HFFc6 (cell line): ENCODE results near the gene CAPN13. TPM values are rescaled to one million over a fixed set of nuclear protein-coding genes. Genes with fewer than 3 reads are reported as not detected.

ENCODE experiments used
- DNase-seq: peaks from one replicate; pipeline ENCODE4 v3.0.0-alpha.2; 2018
- H3K27ac Mint-ChIP-seq: 2 replicates; pipeline ENCODE4 v1.8.0; 2020; ENCODE audit warnings: mild to moderate bottlenecking, mixed read lengths
- H3K27me3 Mint-ChIP-seq: 2 replicates; pipeline ENCODE4 v1.8.0; 2021; ENCODE audit warnings: mild to moderate bottlenecking, moderate library complexity, mixed read lengths; ENCODE audit not compliant: insufficient read depth
- H3K36me3 Mint-ChIP-seq: 2 replicates; pipeline ENCODE4 v1.8.0; 2021; ENCODE audit warnings: low read depth, mixed read lengths
- H3K4me1 Mint-ChIP-seq: 2 replicates; pipeline ENCODE4 v1.8.0; 2020; ENCODE audit warnings: low read depth, mixed read lengths
- H3K4me3 Mint-ChIP-seq: 2 replicates; pipeline ENCODE4 v1.8.0; 2020; ENCODE audit warnings: mild to moderate bottlenecking, moderate library complexity, mixed read lengths
- H3K9me3 Mint-ChIP-seq: 2 replicates; pipeline ENCODE4 v1.8.0; 2020; ENCODE audit warnings: mild to moderate bottlenecking, mixed read lengths
- total RNA-seq, 6 experiments: library from RNA; stranded (reverse); fragmentation: NEBNext Ultra II Directional; extraction: Animal tissue kit (Norgen Biotek cat#: 25700); gene quantifications; 2 replicates in 1 of 6; 3 replicates in 5 of 6; pipeline ENCODE4 v1.2.3, GENCODE V29; 2021
- TF ChIP-seq, protein P1 (sequence below): fragments of 200-600 bp; sonication (generic); IDR thresholded peaks from 2 replicates; pipeline ENCODE4 v1.5.0; 2021; ENCODE audit warnings: antibody characterized with exemption, mild to moderate bottlenecking

CAPN13 gene
- total RNA-seq, 6 experiments from 2014 or later = not detected

DNA sequence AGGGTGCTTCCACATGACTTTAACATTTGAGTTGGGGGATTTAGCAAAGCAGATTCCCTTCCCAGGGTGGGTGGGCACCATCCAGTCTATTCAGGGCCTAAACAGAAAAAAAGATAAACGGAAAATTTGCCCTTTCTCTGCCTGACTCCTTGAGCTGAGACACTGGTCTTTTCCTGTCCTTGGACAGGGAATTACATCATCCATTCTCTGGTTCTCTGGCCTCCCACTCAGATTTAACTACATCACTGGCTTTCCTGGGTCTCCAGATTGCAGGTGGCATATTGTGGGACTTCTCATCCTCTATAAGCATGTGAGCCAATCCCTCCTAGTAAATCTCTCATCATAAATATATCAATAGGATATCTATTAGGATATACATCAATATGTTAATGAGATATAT, 25.8 kb downstream of the CAPN13 start:
- peaks cover 6% of the 10 kb centered on the region for H3K27me3 Mint-ChIP-seq

DNA sequence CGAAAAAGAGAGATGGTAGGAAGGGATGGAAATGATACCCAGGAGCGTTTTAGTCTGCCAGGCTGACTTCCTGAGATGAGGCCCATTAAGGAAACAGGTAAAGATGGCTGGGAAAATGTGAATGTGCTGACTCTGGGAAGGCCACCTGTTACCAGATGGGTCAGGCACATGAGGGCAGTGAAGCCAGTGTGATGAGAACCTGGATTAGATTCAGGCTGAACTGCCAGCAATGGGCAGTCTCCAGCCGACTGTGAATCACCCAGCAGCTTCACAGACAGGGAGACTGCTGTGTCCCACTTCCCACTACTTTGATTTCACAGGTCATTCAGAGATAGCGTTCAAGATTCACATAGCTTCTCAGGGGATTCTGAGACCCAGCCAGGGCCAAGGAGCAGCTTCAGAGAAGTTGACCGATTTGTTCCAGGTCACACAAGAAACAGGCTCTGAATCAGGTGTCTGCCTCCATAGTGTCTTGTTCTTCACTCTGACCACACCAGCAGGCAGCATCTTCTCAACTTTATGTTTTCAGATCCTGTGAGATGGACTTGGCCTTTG, 26.4 kb downstream of the CAPN13 start:
- Mint-ChIP-seq H3K4me3 (no peak overlapping the region), H3K36me3 (no peaks in the 10 kb centered on the region), H3K27me3 (peaks cover 6% of the 10 kb centered on the region), H3K9me3 (no peaks in the 10 kb centered on the region), H3K4me1 (no peaks in the 10 kb centered on the region), H3K27ac (no peak overlapping the region)
- DNase-seq = no peak
- TF ChIP-seq, protein P1, sequence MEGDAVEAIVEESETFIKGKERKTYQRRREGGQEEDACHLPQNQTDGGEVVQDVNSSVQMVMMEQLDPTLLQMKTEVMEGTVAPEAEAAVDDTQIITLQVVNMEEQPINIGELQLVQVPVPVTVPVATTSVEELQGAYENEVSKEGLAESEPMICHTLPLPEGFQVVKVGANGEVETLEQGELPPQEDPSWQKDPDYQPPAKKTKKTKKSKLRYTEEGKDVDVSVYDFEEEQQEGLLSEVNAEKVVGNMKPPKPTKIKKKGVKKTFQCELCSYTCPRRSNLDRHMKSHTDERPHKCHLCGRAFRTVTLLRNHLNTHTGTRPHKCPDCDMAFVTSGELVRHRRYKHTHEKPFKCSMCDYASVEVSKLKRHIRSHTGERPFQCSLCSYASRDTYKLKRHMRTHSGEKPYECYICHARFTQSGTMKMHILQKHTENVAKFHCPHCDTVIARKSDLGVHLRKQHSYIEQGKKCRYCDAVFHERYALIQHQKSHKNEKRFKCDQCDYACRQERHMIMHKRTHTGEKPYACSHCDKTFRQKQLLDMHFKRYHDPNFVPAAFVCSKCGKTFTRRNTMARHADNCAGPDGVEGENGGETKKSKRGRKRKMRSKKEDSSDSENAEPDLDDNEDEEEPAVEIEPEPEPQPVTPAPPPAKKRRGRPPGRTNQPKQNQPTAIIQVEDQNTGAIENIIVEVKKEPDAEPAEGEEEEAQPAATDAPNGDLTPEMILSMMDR = no peak

More for the DNA sequence above, 25.8 kb downstream of the CAPN13 start:
- TF ChIP-seq, protein P1 = no peak
- no peaks in the 10 kb centered on the region for H3K9me3 Mint-ChIP-seq
- H3K36me3 Mint-ChIP-seq = no peaks in the 10 kb centered on the region
- no peak for DNase-seq
- H3K27ac Mint-ChIP-seq = no peak overlapping the region
- H3K4me3 Mint-ChIP-seq = no peak overlapping the region
- H3K4me1 Mint-ChIP-seq = no peaks in the 10 kb centered on the region

DNA sequence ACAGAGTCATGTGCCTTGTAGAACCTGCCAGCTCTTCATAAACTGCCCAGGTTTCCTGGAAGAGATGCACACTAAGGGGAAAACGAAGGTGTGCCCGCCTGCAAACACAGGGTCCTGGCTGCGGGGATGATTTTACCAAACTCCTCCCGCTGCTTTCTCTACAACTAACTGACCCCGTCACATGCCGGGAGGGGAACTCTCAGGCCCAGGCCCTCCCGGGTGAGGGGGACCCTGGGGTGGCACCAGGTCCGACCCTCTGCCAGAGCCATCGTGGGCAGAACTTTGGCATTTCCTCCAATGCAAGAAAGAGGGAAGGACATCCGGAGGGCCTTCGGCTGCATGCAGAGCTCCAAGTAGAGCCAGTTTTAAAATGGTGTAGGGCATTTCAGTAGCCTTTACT, 28.6 kb downstream of the CAPN13 start:
- TF ChIP-seq, protein P1 = no peak
- no peak for DNase-seq
- Mint-ChIP-seq H3K9me3 (no peaks in the 10 kb centered on the region), H3K36me3 (no peaks in the 10 kb centered on the region), H3K27ac (no peak overlapping the region), H3K4me3 (no peak overlapping the region), H3K27me3 (peaks cover 4% of the 10 kb centered on the region), H3K4me1 (no peaks in the 10 kb centered on the region)

DNA sequence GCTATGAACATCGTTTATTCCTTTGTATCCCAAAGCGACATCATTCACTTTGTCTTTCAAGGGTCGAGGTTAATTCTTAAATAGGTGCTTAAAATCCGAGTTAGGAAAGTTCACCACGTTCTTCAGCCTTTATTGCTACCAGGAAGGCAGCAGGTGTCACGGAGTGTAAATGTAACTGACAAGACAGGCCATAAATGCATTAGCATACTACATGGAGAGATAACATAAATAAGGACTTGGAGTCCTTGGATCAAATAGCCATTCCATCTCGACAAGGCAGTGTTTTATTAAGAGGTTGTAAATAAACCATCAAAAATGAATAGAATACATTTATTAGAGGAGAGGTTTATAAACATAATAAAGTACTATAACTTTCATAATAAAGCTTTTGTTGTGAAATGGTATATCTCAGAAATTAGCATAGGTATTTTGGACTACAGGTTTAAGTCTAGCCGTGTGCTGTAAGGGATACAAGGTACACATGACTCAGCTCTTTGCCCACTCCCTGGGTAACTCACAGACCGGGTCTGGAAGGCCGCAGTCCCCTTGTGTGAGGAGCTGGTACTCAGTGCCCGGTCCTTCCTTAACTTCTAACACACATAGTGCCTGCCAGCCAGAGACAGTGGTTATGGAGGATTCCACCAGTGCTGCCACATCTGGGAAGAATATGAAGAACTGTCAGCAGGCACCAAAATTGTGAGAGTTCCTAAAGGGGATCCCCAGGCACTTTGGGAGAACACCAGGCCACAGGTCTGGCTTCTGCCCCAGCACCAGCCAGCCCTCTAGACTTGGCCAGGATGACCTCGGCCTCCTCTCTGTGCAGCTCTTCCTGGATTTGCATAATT, 29.4 kb downstream of the CAPN13 start:
- Mint-ChIP-seq H3K36me3 (no peaks in the 10 kb centered on the region), H3K9me3 (no peaks in the 10 kb centered on the region), H3K27ac (no peak overlapping the region), H3K27me3 (peaks cover 6% of the 10 kb centered on the region), H3K4me3 (no peak overlapping the region), H3K4me1 (no peaks in the 10 kb centered on the region)
- DNase-seq = no peak
- TF ChIP-seq, protein P1 = no peak

DNA sequence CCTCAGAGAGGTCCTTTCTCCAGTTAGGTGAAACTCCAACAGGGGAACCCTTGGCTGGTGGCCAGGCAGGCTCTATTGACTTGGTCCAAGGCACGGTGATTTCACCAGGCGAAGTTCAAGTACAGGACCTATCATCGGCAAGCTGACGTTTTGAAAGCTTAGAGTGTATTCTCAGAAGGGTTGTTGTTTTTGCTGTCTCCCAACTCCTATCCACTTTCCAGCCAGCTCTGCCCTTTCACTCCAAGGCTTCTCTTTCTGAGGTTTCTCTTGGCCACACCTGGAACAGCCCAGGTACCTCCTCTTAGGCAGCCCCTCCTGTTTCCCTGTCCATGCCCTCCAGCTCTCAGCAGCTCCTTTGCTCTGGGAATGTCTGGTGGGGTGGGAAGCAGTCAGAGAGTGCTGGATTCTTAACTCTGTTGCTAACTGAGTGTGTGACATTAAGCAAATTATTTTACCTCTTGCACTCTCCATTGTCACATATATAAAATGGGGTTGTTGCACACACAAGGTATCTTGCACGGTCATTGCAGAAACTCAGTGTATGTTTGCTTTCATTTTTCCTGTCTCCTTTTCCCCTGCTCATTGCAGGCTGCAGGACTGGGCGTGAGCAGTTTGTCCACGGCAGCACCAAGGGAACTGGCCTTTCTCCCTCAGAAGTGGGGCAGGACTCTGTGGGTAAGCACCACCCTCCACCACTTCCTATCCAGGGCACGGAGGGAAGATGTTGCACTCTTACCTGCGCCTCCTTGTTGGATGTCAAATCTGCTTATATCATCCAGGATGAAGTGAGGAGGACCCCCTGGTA, 30.2 kb downstream of the CAPN13 start:
- H3K27me3 Mint-ChIP-seq = peaks cover 1% of the 10 kb centered on the region
- no peaks in the 10 kb centered on the region for H3K9me3 Mint-ChIP-seq
- H3K27ac Mint-ChIP-seq = no peak overlapping the region
- no peaks in the 10 kb centered on the region for H3K4me1 Mint-ChIP-seq
- DNase-seq = no peak
- H3K4me3 Mint-ChIP-seq = no peak overlapping the region
- TF ChIP-seq, protein P1 = no peak
- no peaks in the 10 kb centered on the region for H3K36me3 Mint-ChIP-seq
